B cell (primary cell): Measurements from ENCODE around the gene ABI3BP. TPM values are rescaled to one million over a fixed set of nuclear protein-coding genes. Genes with fewer than 3 reads are reported as not detected.

Experiments used
- ATAC-seq: fragments of 200-7000 bp; cut with Tn5 transposase; one replicate; pipeline ENCODE4 v1.10.0; 2021; ENCODE audit warnings: low read depth, mild to moderate bottlenecking, moderate number of reproducible peaks, moderate library complexity
- CTCF ChIA-PET: fragments of 350-600 bp; sonication (Branson Sonifier 250); formaldehyde crosslinking; loops from one replicate; lab custom pipeline; 2021; ENCODE audit warnings: antibody characterized with exemption, inconsistent platforms; lab: Charles Lee
- POLR2A ChIA-PET: fragments of 350-600 bp; sonication (Branson Sonifier 250); formaldehyde crosslinking; loops from one replicate; lab custom pipeline; 2021; ENCODE audit warnings: antibody characterized with exemption; lab: Charles Lee
- DNase-seq: peaks from one replicate; pipeline ENCODE4 v3.0.0; 2013
- H2AFZ ChIP-seq: 2 replicates; pipeline ENCODE4 v1.6.1; 2012; ENCODE audit warnings: mild to moderate bottlenecking, low read depth, low read length; ENCODE audit not compliant: insufficient read depth, poor library complexity, severe bottlenecking
- H3K27ac ChIP-seq, 2 donors: 1 replicate in 1 of 2; 2 replicates in 1 of 2; pipeline ENCODE4 v1.5.1; 2012 to 2013; ENCODE audit warnings: low read length in 2 of 2, mild to moderate bottlenecking in 2 of 2, moderate library complexity in 1 of 2
- H3K27me3 ChIP-seq, 4 experiments: fragments of 200-600 bp in 1 of 4; sonication (generic) in 1 of 4; replicated peaks in 1 of 4; 1 replicate in 2 of 4; 2 replicates in 2 of 4; pipeline versions ENCODE4 v1.6.1 to v1.7.0; 2013 to 2016; ENCODE audit warnings: low read length in 3 of 4, mild to moderate bottlenecking in 2 of 4, mixed read lengths in 1 of 4, moderate library complexity in 1 of 4; ENCODE audit not compliant: insufficient read depth in 4 of 4, control insufficient read depth in 3 of 4; ENCODE audit errors: control extremely low read depth in 1 of 4
- H3K36me3 ChIP-seq, 2 experiments: replicated peaks in 1 of 2; 1 replicate in 1 of 2; 2 replicates in 1 of 2; pipeline versions ENCODE4 v1.6.1 to v1.7.1; 2013; ENCODE audit warnings: low read length in 1 of 2; ENCODE audit not compliant: insufficient read depth in 2 of 2, control insufficient read depth in 1 of 2; ENCODE audit errors: control extremely low read depth in 1 of 2, extremely low read depth in 1 of 2
- H3K4me1 ChIP-seq, 2 donors: fragments of 200-600 bp in 1 of 2; sonication (generic) in 1 of 2; 1 replicate in 1 of 2; 2 replicates in 1 of 2; pipeline versions ENCODE4 v1.5.1 to v1.6.1; 2013 to 2017; ENCODE audit warnings: low read length in 2 of 2; ENCODE audit not compliant: control insufficient read depth in 2 of 2, insufficient read depth in 2 of 2
- H3K4me2 ChIP-seq: replicated peaks from 2 replicates; pipeline ENCODE3; 2012; ENCODE audit warnings: mild to moderate bottlenecking, low read depth, low read length; ENCODE audit not compliant: poor library complexity, severe bottlenecking
- H3K4me3 ChIP-seq, 5 experiments: fragments of 200-600 bp in 1 of 5; sonication (generic) in 1 of 5; 1 replicate in 3 of 5; 2 replicates in 2 of 5; pipeline versions ENCODE4 v1.5.1 to v1.7.0; 2011 to 2016; ENCODE audit warnings: low read length in 4 of 5, mild to moderate bottlenecking in 4 of 5, low read depth in 2 of 5, control low read depth in 1 of 5, moderate library complexity in 1 of 5; ENCODE audit not compliant: insufficient read depth in 1 of 5; ENCODE audit errors: control extremely low read depth in 1 of 5, extremely low read depth in 1 of 5
- H3K79me2 ChIP-seq: fragments of 200-600 bp; sonication (generic); one replicate; pipeline ENCODE4 v1.6.0; 2016; ENCODE audit warnings: low read length; ENCODE audit not compliant: control insufficient read depth, insufficient read depth
- H3K9ac ChIP-seq: fragments of 200-600 bp; sonication (generic); 2 replicates; pipeline ENCODE4 v1.6.1; 2017; ENCODE audit warnings: mild to moderate bottlenecking, low read length, moderate library complexity
- H3K9me3 ChIP-seq, 3 donors: one replicate each; pipeline versions ENCODE4 v1.6.1 to v1.7.1; 2013; ENCODE audit warnings: low read length in 2 of 3; ENCODE audit not compliant: control insufficient read depth in 2 of 3, insufficient read depth in 1 of 3; ENCODE audit errors: control extremely low read depth in 1 of 3
- H4K20me1 ChIP-seq: 2 replicates; pipeline ENCODE4 v1.6.0; 2012; ENCODE audit warnings: mild to moderate bottlenecking, low read length; ENCODE audit not compliant: insufficient read depth, control insufficient read depth, poor library complexity, severe bottlenecking
- H3K27ac Mint-ChIP-seq: one replicate; pipeline ENCODE4 v1.8.0; 2021; ENCODE audit warnings: mixed read lengths
- H3K27me3 Mint-ChIP-seq: one replicate; pipeline ENCODE4 v1.8.0; 2021; ENCODE audit warnings: mixed read lengths
- H3K4me1 Mint-ChIP-seq: one replicate; pipeline ENCODE4 v1.8.0; 2021; ENCODE audit warnings: mixed read lengths
- H3K4me3 Mint-ChIP-seq: one replicate; pipeline ENCODE4 v1.8.0; 2021; ENCODE audit warnings: mixed read lengths
- H3K9me3 Mint-ChIP-seq: one replicate; pipeline ENCODE4 v1.8.0; 2022; ENCODE audit warnings: mixed read lengths; ENCODE audit not compliant: insufficient read depth
- EZH2 ChIP-seq: IDR thresholded peaks from 2 replicates; pipeline ENCODE4 v1.6.1; 2012; ENCODE audit warnings: borderline replicate concordance, low read depth, mild to moderate bottlenecking, moderate library complexity, low read length; ENCODE audit not compliant: insufficient read depth, poor library complexity, severe bottlenecking
- WGBS: methylation state at CpG from one replicate; pipeline ENCODE4 v1.1.5; 2013; ENCODE audit warnings: missing lambda C conversion rate; ENCODE audit not compliant: insufficient coverage; 5-methylcytosine and 5-hydroxymethylcytosine counted together
- intact Hi-C: fragments of 100-400 bp; cut with micrococcal nuclease; formaldehyde crosslinking; loops from one replicate; pipeline ENCODE4 v1.10.0; 2022
- polyA minus RNA-seq: library from RNA; depleted of rRNA, polyadenylated mRNA; stranded (reverse); fragments of >200 nt; gene quantifications from 2 replicates; pipeline ENCODE4 v1.2.3, GENCODE V29; 2012
- polyA plus RNA-seq: library from polyadenylated mRNA; depleted of rRNA; stranded (reverse); fragments of >200 nt; gene quantifications from 2 replicates; pipeline ENCODE4 v1.2.3, GENCODE V29; 2012
- total RNA-seq, 2 donors: library from RNA; stranded (reverse); fragments of 120-200 nt in 1 of 2; gene quantifications; 1 replicate in 1 of 2; 2 replicates in 1 of 2; pipeline versions ENCODE4 v1.2.3 to v1.2.4, GENCODE V29; 2013 to 2022
- TF ChIP-seq, protein P1 (sequence below): fragments of 200-600 bp; IDR thresholded peaks from one replicate; pipeline ENCODE4 v1.8.0; 2022; ENCODE audit warnings: antibody characterized with exemption, mild to moderate bottlenecking

ABI3BP gene, protein sequence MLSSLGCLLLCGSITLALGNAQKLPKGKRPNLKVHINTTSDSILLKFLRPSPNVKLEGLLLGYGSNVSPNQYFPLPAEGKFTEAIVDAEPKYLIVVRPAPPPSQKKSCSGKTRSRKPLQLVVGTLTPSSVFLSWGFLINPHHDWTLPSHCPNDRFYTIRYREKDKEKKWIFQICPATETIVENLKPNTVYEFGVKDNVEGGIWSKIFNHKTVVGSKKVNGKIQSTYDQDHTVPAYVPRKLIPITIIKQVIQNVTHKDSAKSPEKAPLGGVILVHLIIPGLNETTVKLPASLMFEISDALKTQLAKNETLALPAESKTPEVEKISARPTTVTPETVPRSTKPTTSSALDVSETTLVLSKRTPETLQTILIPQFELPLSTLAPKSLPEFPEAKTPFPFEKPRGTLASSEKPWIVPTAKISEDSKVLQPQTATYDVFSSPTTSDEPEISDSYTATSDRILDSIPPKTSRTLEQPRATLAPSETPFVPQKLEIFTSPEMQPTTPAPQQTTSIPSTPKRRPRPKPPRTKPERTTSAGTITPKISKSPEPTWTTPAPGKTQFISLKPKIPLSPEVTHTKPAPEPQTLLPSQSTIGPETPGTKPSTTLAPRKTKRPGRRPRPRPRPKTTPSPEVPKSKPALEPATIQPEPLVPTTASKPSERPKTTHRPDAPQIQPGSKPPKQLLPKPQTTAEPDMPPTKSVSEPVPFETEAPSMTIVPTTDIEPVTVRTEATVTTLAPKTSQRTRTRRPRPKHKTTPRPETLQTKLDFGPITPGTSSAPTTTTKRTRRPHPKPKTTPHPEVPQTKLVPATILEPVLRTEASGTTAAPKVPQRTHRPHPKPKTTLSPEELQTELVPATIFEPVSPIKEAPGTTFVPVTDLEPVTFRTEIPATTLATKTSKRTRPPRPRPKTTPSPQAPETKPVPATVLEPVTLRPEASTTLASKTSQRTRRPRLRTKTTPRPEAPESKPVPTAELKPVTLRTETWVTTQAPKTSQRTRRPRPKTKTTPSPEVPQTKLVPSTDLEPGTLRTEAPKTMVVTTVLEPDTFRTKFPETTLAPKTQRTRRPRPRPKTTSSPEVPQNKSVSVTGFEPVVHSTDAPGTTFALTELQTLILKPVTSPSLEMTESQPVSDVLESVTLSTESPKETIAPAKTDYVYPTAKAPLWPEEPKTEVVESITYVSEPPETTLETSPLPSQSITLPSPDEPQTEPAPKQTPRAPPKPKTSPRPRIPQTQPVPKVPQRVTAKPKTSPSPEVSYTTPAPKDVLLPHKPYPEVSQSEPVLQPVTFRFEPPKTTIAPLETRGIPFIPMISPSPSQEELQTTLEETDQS (N-terminal part only)
- total RNA-seq: not detected in 2 replicates
- 2.5 TPM for total RNA-seq (2013)
- not detected in 2 replicates for polyA plus RNA-seq
- not detected in 2 replicates for polyA minus RNA-seq

DNA sequence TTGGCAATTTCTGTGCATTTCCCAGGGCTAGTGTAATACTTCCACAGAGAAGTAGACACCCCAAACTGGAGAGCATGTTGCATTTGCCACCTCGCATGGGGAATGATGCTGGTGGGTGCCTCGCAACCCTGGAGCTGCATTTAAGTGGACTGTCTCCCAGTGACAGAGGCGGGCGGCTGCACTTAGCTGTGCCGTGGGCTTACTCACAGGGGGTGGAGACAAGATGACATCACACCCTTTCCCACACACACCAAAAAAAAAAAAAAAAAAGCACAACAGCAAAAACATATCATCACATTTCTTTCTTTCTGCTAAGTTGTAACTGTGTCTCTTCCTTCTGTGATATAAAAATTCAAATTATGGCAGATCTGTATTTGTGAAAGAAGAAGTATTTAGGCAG lies at the start of gene ABI3BP:
Gene ABI3BP, minus strand, starts transcription at position 113 of the 400 bp plus-strand sequence. Its CDS starts 37 bp downstream, at position 76.
- Histone ChIP-seq H3K27ac (no peak within 1 kb of the TSS), H3K4me3 (no peak within 1 kb of the TSS), H4K20me1 (no peaks in the 10 kb centered on the region), H3K4me1 (no peaks in the 10 kb centered on the region), H3K79me2 (no peaks in the 10 kb centered on the region), H3K36me3 (no peaks in the 10 kb centered on the region), H3K9ac (no peak within 1 kb of the TSS), H2AFZ (no peak within 1 kb of the TSS), H3K27me3 (no peaks in the 10 kb centered on the region), H3K9me3 (no peaks in the 10 kb centered on the region), H3K4me2 (no peak within 1 kb of the TSS)
- WGBS: 39% methylated on average over 3 of the region's 5 CpGs
- no peak for ATAC-seq
- POLR2A ChIA-PET: no interaction called here
- H3K4me1 Mint-ChIP-seq: no peaks in the 10 kb centered on the region
- H3K27ac Mint-ChIP-seq: no peak within 1 kb of the TSS
- DNase-seq: no peak
- CTCF ChIA-PET: no interaction called here
- intact Hi-C loops: no loop called here
- peaks cover 5% of the 10 kb centered on the region for H3K27me3 Mint-ChIP-seq
- TF ChIP-seq, protein P1, sequence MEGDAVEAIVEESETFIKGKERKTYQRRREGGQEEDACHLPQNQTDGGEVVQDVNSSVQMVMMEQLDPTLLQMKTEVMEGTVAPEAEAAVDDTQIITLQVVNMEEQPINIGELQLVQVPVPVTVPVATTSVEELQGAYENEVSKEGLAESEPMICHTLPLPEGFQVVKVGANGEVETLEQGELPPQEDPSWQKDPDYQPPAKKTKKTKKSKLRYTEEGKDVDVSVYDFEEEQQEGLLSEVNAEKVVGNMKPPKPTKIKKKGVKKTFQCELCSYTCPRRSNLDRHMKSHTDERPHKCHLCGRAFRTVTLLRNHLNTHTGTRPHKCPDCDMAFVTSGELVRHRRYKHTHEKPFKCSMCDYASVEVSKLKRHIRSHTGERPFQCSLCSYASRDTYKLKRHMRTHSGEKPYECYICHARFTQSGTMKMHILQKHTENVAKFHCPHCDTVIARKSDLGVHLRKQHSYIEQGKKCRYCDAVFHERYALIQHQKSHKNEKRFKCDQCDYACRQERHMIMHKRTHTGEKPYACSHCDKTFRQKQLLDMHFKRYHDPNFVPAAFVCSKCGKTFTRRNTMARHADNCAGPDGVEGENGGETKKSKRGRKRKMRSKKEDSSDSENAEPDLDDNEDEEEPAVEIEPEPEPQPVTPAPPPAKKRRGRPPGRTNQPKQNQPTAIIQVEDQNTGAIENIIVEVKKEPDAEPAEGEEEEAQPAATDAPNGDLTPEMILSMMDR: no peak
- TF ChIP-seq EZH2: no peak
- no peak within 1 kb of the TSS for H3K4me3 Mint-ChIP-seq
- no peaks in the 10 kb centered on the region for H3K9me3 Mint-ChIP-seq
